Measurements from ENCODE around the gene PMAIP1. TPM values are rescaled to one million over a fixed set of nuclear protein-coding genes. Genes with fewer than 3 reads are reported as not detected.

Gene PMAIP1
- total and polyA plus RNA-seq, 9 donors: 0.30 to 11.8 (median 0.73) TPM; not detected in 1

DNA sequence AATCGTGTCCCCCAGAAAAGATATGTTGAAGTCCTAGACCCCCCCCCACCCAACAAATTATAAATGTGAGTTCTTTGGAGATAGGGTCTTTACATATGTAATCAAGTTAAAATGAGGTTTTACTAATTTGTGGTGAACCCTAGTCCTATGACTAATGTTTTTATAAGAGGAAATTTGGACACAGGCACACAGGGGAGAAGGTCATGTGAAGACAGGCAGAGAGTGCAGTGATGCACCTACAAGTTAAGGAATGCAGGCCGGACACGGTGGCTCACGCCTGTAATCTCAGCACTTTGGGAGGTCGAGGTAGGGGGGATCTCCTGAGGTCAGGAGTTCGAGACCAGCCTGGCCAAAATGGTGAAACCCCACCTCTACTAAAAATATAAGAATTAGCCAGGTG, 5.8 kb upstream of the PMAIP1 start:
- WGBS, 3 donors: 83 to 87% (median 84%) methylated on average over 6 of the region's 6 CpGs
- H3K9me3 ChIP-seq: no peaks in the 10 kb centered on the region
- H3K36me3 ChIP-seq: no peaks in the 10 kb centered on the region
- no peaks in the 10 kb centered on the region for H3K27me3 ChIP-seq
- DNase-seq: no peak
- intact Hi-C loops (cut with DNase I): no loop called here
- H3K4me3 ChIP-seq: no peak overlapping the region
- H3K27ac ChIP-seq: no peak overlapping the region
- TF ChIP-seq, protein P1, sequence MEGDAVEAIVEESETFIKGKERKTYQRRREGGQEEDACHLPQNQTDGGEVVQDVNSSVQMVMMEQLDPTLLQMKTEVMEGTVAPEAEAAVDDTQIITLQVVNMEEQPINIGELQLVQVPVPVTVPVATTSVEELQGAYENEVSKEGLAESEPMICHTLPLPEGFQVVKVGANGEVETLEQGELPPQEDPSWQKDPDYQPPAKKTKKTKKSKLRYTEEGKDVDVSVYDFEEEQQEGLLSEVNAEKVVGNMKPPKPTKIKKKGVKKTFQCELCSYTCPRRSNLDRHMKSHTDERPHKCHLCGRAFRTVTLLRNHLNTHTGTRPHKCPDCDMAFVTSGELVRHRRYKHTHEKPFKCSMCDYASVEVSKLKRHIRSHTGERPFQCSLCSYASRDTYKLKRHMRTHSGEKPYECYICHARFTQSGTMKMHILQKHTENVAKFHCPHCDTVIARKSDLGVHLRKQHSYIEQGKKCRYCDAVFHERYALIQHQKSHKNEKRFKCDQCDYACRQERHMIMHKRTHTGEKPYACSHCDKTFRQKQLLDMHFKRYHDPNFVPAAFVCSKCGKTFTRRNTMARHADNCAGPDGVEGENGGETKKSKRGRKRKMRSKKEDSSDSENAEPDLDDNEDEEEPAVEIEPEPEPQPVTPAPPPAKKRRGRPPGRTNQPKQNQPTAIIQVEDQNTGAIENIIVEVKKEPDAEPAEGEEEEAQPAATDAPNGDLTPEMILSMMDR (IDR thresholded peaks at IDR 0.05): no peak
- TF ChIP-seq EP300 (IDR thresholded peaks at IDR 0.05): no peak
- no peak for TF ChIP-seq POLR2A (IDR thresholded peaks at IDR 0.05)
- H3K4me1 ChIP-seq (ENCODE audit: insufficient read depth): no peaks in the 10 kb centered on the region

DNA sequence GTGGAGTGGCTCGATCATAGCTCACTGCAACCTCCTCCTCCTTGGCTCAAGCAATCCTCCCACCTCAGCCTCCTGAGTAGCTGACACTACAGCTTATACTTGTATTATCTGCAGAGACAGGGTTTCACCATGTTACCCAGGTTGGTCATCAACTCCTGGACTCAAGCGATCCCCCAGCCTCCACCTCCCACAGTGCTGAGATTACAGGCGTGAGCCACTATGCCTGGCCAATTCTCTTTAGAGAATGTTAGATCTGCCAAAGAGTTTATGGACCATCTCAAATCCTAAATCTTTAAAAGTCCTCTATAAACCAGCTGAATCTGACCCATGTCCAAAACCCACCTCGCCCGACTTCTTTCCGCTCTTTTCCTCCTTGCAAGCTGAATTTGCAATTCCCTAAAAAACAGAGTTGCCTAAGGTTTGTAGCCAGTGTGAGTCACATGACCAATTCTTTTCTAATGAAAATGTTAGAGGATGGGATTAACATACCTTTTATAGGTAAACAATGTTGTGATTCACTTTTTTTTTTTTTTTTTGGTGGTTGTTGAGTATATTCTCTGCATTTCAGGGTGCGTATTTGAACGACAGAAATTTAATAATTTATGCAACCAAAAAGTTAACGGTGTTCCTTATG, 2.4 kb upstream of the PMAIP1 start:
- 48 to 52% (median 51%) methylated on average over 9 of the region's 9 CpGs for WGBS, 3 donors
- no peak for DNase-seq

DNA sequence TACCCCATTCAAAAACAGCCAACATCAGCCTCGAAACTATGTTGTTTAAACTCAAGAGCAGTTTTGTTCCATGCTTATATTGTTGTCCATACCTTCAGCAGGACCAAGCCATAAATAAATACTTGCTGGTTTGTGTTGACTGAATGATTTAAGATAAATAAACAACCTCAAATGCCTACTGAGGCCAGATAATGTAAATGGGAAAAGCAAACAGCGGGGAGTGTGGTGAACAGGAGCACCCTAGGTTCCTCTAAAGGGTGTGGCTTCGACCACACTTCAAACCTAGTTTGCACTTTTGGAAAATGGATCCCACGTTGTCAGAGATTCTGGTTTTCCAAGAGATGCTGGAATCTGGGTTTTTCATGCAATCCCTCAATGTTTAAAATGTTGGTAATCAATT, 1.7 kb upstream of the PMAIP1 start:
- Histone ChIP-seq H3K4me1 (ENCODE audit: insufficient read depth) (peaks cover 3% of the 10 kb centered on the region), H3K4me3 (no peak overlapping the region), H3K27me3 (no peaks in the 10 kb centered on the region), H3K27ac (no peak overlapping the region), H3K9me3 (no peaks in the 10 kb centered on the region), H3K36me3 (no peaks in the 10 kb centered on the region)
- no peak for TF ChIP-seq EP300 (IDR thresholded peaks at IDR 0.05)
- TF ChIP-seq POLR2A (IDR thresholded peaks at IDR 0.05): no peak
- TF ChIP-seq, protein P1 (IDR thresholded peaks at IDR 0.05): no peak
- DNase-seq: no peak
- WGBS, 3 donors: 41 to 58% (median 42%) methylated on average over 4 of the region's 4 CpGs
- intact Hi-C loops (cut with DNase I): no loop called here

More for the DNA sequence above, 2.4 kb upstream of the PMAIP1 start:
- no peak overlapping the region for H3K27ac ChIP-seq
- intact Hi-C loops (cut with DNase I): no loop called here
- TF ChIP-seq POLR2A (IDR thresholded peaks at IDR 0.05): no peak
- TF ChIP-seq EP300 (IDR thresholded peaks at IDR 0.05): no peak
- TF ChIP-seq, protein P1 (IDR thresholded peaks at IDR 0.05): no peak
- peaks cover 3% of the 10 kb centered on the region for H3K4me1 ChIP-seq (ENCODE audit: insufficient read depth)
- no peaks in the 10 kb centered on the region for H3K27me3 ChIP-seq
- H3K36me3 ChIP-seq: no peaks in the 10 kb centered on the region
- no peak overlapping the region for H3K4me3 ChIP-seq
- no peaks in the 10 kb centered on the region for H3K9me3 ChIP-seq

DNA sequence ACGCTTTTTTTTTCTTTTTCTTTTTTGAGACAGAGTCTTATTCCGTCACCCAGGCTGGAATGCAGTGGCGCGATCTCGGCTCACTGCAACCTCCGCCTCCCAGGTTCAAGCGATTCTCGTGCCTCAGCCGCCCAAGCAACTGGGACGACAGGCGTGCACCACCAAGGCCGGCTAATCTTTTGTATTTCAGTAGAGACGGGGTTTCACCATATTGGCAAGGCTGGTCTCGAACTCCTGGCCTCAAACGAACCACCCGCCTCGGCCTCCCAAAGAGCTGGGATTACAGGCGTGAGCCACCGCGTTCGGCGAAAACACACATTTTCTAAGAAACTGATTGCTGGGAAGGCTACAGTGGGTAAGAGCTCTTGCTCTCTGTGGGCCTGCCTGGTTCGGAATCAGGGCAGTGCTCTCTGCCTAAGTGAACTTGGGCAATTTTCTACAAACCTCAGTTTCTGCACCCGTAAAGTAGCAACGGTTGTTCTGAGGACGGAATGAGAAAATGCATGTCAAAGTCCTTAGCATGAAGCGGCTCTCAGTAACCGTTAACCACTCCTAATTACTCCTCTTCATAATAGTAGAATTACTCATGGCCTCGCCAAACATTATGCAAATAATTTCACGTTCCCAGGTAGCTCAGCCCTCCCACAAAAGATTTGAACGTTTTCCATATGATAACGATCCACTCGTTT, 1.0 kb upstream of the PMAIP1 start:
- TF ChIP-seq EP300 (IDR thresholded peaks at IDR 0.05) (no peak), POLR2A (IDR thresholded peaks at IDR 0.05) (no peak)
- TF ChIP-seq, protein P1 (IDR thresholded peaks at IDR 0.05): no peak
- H3K27me3 ChIP-seq: no peaks in the 10 kb centered on the region
- 33 to 39% (median 34%) methylated on average over 33 of the region's 33 CpGs for WGBS, 3 donors
- intact Hi-C loops (cut with DNase I): no loop called here
- no peak for DNase-seq
- no peaks in the 10 kb centered on the region for H3K36me3 ChIP-seq
- no peaks in the 10 kb centered on the region for H3K9me3 ChIP-seq
- peaks cover 3% of the 10 kb centered on the region for H3K4me1 ChIP-seq (ENCODE audit: insufficient read depth)
- no peak overlapping the region for H3K27ac ChIP-seq
- H3K4me3 ChIP-seq: no peak overlapping the region
